ENCODE results near the gene ZNF740. TPM values are rescaled to one million over a fixed set of nuclear protein-coding genes. Genes with fewer than 3 reads are reported as not detected.

ZNF740 gene
- total RNA-seq, 1 experiment from 2014 or later, result 41.2 TPM

DNA sequence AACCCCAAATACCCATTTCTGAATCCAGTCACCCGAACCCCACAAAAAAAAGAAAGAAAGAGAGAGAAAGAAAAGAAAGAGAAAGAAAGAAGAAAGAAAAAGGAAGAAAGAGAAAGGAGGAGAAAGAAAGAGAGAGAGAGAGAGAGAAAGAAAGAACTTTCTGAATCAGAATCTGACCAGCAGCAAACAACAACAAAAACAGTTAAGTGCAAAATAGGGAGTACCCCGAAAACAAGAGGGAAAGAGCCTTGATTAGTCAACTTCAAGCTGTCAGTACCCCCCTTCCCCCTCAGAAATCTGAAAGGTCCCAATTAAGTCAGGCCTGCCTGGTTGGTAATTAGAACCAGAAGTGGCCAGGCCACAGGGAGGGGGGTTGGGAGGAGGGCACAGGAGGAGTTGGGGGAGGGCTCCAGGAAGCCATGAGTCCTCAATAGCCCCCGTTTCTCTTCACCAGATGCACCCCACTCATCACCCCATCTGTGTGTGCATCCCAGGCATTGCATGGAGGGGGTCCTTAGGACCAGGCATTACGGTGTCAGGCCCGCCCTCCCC, 41.7 kb downstream of the ZNF740 start:
- Histone ChIP-seq H3K23ac (ENCODE audit: insufficient read length, low read depth, low read length) (no peak overlapping the region), H3K27me3 (ENCODE audit: insufficient read depth, low read length) (peaks cover 3% of the 10 kb centered on the region; the same call in 1 of the 2 replicates), H3K9ac (ENCODE audit: extremely low read depth, insufficient read length, low read length) (no peak overlapping the region), H4K20me1 (ENCODE audit: control insufficient read depth, insufficient read depth, insufficient read length) (no peaks in the 10 kb centered on the region), H3K9me3 (ENCODE audit: control insufficient read depth, low read depth, low read length) (no peaks in the 10 kb centered on the region), H3K27ac (ENCODE audit: insufficient read length, low read depth, low read length) (no peak overlapping the region), H3K79me1 (ENCODE audit: insufficient read depth, low read depth, low read length, poor library complexity, severe bottlenecking) (no peaks in the 10 kb centered on the region), H3K18ac (ENCODE audit: insufficient read length, low read depth, low read length) (no peak overlapping the region), H2BK15ac (ENCODE audit: low read depth, low read length) (no peak overlapping the region), H2BK12ac (ENCODE audit: insufficient read length, low read depth, low read length) (no peak overlapping the region), H2BK120ac (ENCODE audit: low read depth, low read length, poor library complexity, severe bottlenecking) (no peak overlapping the region), H3K14ac (ENCODE audit: insufficient read depth, low read length) (no peak overlapping the region), H3K56ac (ENCODE audit: insufficient read length, low read depth, low read length) (no peak overlapping the region), H3K4me2 (ENCODE audit: insufficient read depth, insufficient read length, low read length) (peak overlapping the region; percentile 25), H2AK5ac (ENCODE audit: insufficient read length, low read length) (no peak overlapping the region), H3K23me2 (ENCODE audit: insufficient read length, low read depth, low read length, poor library complexity, severe bottlenecking) (peaks cover 22% of the 10 kb centered on the region), H2AFZ (ENCODE audit: low read length) (no peak overlapping the region), H2BK5ac (ENCODE audit: insufficient read length, low read length) (no peak overlapping the region), H3K4me1 (ENCODE audit: insufficient read depth, low read length) (peaks cover 29% of the 10 kb centered on the region; the same call in 1 of the 2 replicates), H3T11ph (ENCODE audit: low read length) (no peak overlapping the region), H4K5ac (ENCODE audit: insufficient read length, low read depth, low read length) (no peak overlapping the region), H4K8ac (replicated peaks; ENCODE audit: insufficient read length, low read depth, low read length) (no peak overlapping the region), H3K79me2 (ENCODE audit: insufficient read depth, low read length) (peaks cover 4% of the 10 kb centered on the region; the same call in 1 of the 2 replicates), H4K91ac (ENCODE audit: insufficient read length, low read depth, low read length) (no peak overlapping the region), H3K4ac (ENCODE audit: low read depth, low read length) (no peak overlapping the region), H2BK20ac (ENCODE audit: low read depth, low read length, poor library complexity, severe bottlenecking) (no peak overlapping the region)
- Mint-ChIP-seq H3K9me3 (no peaks in the 10 kb centered on the region), H3K36me3 (ENCODE audit: insufficient read depth in 1 of 3, low read depth in 3 of 3) (peaks cover 6 to 8% (median 8%) of the 10 kb centered on the region in 3 experiments; a peak in 6 of 7 replicates), H3K4me3 (peak overlapping the region; percentile 55 to 74), H3K27ac (peak overlapping the region in 2 of 3 experiments; percentile 3 to 81; a peak in 4 of 7 replicates), H3K4me1 (peaks cover 69% of the 10 kb centered on the region in 2 experiments), H3K27me3 (ENCODE audit: low read depth) (peaks cover 17% of the 10 kb centered on the region)
- TF ChIP-seq CTCF (conservative IDR thresholded peaks at IDR 0.05), result no peak
- DNase-seq, result no peak
- WGBS (ENCODE audit: extremely low coverage, insufficient read length, low lambda C conversion rate), result no CpG with 5 or more reads among the region's 5 CpGs
